RWPE1 (cell line): ENCODE measurements around the gene PDSS2.

Experiments used
- CTCF ChIA-PET: fragments of 350-600 bp; sonication (Branson Sonifier 250); formaldehyde crosslinking; extraction: SDS; loops from one replicate; lab custom pipeline; 2021; lab: Yijun Ruan, JAX
- POLR2A ChIA-PET: fragments of 400-600 bp; formaldehyde crosslinking; extraction: SDS; loops from one replicate; lab custom pipeline; 2020; ENCODE audit warnings: antibody characterized with exemption; ENCODE audit not compliant: low non-redundant PET; lab: Yijun Ruan, JAX
- DNase-seq: peaks from one replicate; pipeline ENCODE4 v3.0.0; 2012; ENCODE audit warnings: low spot score
- H3K27ac ChIP-seq: fragments of 450-650 bp; 2 replicates; pipeline ENCODE4 v1.5.1; 2017
- CTCF ChIP-seq: fragments of 450-650 bp; conservative IDR thresholded peaks from 2 replicates; pipeline ENCODE4 v1.5.1; 2017; ENCODE audit warnings: low read depth, mild to moderate bottlenecking

PDSS2 gene

GRCh38 chr6:107106165-107106564, 353.2 kb downstream of the PDSS2 start:
- no peak overlapping the region for H3K27ac ChIP-seq
- no peak for TF ChIP-seq CTCF
- DNase-seq = no peak
- POLR2A ChIA-PET = no interaction called here
- CTCF ChIA-PET = interaction anchor here (0.6 to 1.0 kb wide), 2 partner anchors 353 to 779 kb away, joined by 3 to 6 read pairs; partner anchors contain the start of gene PDSS2

GRCh38 chr6:107105511-107106116, 353.8 kb downstream of the PDSS2 start:
- ChIA-PET CTCF (interaction anchor here (1.0 kb wide), 1 partner anchor 354 kb away, joined by 3 read pairs; the partner anchor contains the start of gene PDSS2), POLR2A (no interaction called here)
- DNase-seq = no peak
- no peak for TF ChIP-seq CTCF
- no peak overlapping the region for H3K27ac ChIP-seq

GRCh38 chr6:107103082-107103481, 356.3 kb downstream of the PDSS2 start:
- no peak for TF ChIP-seq CTCF
- no peak for DNase-seq
- ChIA-PET POLR2A (no interaction called here), CTCF (no interaction called here)
- no peak overlapping the region for H3K27ac ChIP-seq
